ENCODE results near the gene ABCA5.

- TF ChIP-seq SFPQ (IDR thresholded peaks at IDR 0.05; ENCODE audit: low read depth, low read length) (no peak), HDAC6 (IDR thresholded peaks at IDR 0.05; ENCODE audit: low read depth, low read length) (no peak), SMC3 (conservative IDR thresholded peaks at IDR 0.05; ENCODE audit: insufficient read depth, low read depth, low read length) (no peak), EP300 (IDR thresholded peaks at IDR 0.05; ENCODE audit: low read length) (no peak), ATF2 (CRISPR knock-in tag; IDR thresholded peaks at IDR 0.05) (no peak), POLR2AphosphoS5 (IDR thresholded peaks at IDR 0.05; ENCODE audit: control insufficient read depth, insufficient read depth, low read depth, low read length) (no peak), REST (IDR thresholded peaks at IDR 0.05; ENCODE audit: borderline replicate concordance) (no peak), REST (CRISPR knock-in tag; IDR thresholded peaks at IDR 0.05; ENCODE audit: low read depth) (no peak), CTCF (IDR thresholded peaks at IDR 0.05 in 2 of 3, conservative IDR thresholded peaks at IDR 0.05 in 1 of 3; ENCODE audit: insufficient read depth in 2 of 3, low read depth in 1 of 3, low read length in 3 of 3) (no peak), ZNF639 (CRISPR knock-in tag; conservative IDR thresholded peaks at IDR 0.05 in 1 of 2, IDR thresholded peaks at IDR 0.05 in 1 of 2) (no peak), ZBTB33 (CRISPR knock-in tag; IDR thresholded peaks at IDR 0.05) (no peak), JUN (IDR thresholded peaks at IDR 0.05; ENCODE audit: borderline replicate concordance, low read depth, low read length) (no peak), JUN (CRISPR knock-in tag; IDR thresholded peaks at IDR 0.05; ENCODE audit: borderline replicate concordance) (no peak)
Measured at GRCh38 chr17:69373069-69373468, 46.1 kb upstream of the ABCA5 start.
